HG03457 (cell line): Measurements from ENCODE around the gene CCL4.
"Not testable (repeated sequence)": the region's sequence is repeated elsewhere in the genome, so short reads cannot be mapped to it uniquely, and the experiment has no call there.

Source experiments
- ATAC-seq: cut with Tn5 transposase; IDR thresholded peaks from one replicate; pipeline ENCODE4 v1.9.1; 2021; ENCODE audit warnings: moderate number of reproducible peaks; ENCODE audit not compliant: unreplicated experiment

The CCL4 gene

GRCh38 chr17:36115649-36115977, 12.0 kb downstream of the CCL4 start:
- ATAC-seq: not testable (repeated sequence)

- no peak for ATAC-seq
These were observed 14.1 kb downstream of the CCL4 start for GRCh38 chr17:36117505-36118382.

GRCh38 chr17:36118477-36119353, 15.1 kb downstream of the CCL4 start:
- ATAC-seq: no peak

- no peak for ATAC-seq
These were observed 16.6 kb downstream of the CCL4 start for GRCh38 chr17:36120221-36120620.

- not testable (repeated sequence) for ATAC-seq
These were observed 17.5 kb downstream of the CCL4 start for GRCh38 chr17:36121099-36121498.

GRCh38 chr17:36123431-36123830, 19.8 kb downstream of the CCL4 start:
- no peak for ATAC-seq

GRCh38 chr17:36124879-36125824, 21.5 kb downstream of the CCL4 start:
- ATAC-seq: no peak

GRCh38 chr17:36127199-36127893, 23.7 kb downstream of the CCL4 start:
- ATAC-seq: no peak

- ATAC-seq: no peak
These were observed 24.3 kb downstream of the CCL4 start for GRCh38 chr17:36127911-36128310.

GRCh38 chr17:36128411-36128978, 24.9 kb downstream of the CCL4 start:
- no peak for ATAC-seq

- ATAC-seq: no peak
These were observed 26.0 kb downstream of the CCL4 start for GRCh38 chr17:36129616-36130015.

- ATAC-seq: no peak
These were observed 26.7 kb downstream of the CCL4 start for GRCh38 chr17:36130346-36130745.

- ATAC-seq: no peak
These were observed 27.8 kb downstream of the CCL4 start for GRCh38 chr17:36131421-36131820.

- no peak for ATAC-seq
These were observed 28.3 kb downstream of the CCL4 start for GRCh38 chr17:36131931-36132330.

GRCh38 chr17:36132421-36132831, 28.8 kb downstream of the CCL4 start:
- no peak for ATAC-seq

- no peak for ATAC-seq
These were observed 30.1 kb downstream of the CCL4 start for GRCh38 chr17:36133602-36134236.

GRCh38 chr17:36135465-36135864, 31.8 kb downstream of the CCL4 start:
- ATAC-seq: no peak

GRCh38 chr17:36136036-36136435, 32.4 kb downstream of the CCL4 start:
- ATAC-seq: no peak

GRCh38 chr17:36136439-36136838, 32.8 kb downstream of the CCL4 start:
- no peak for ATAC-seq
